Measurements from ENCODE around the gene ETV7. TPM values are rescaled to one million over a fixed set of nuclear protein-coding genes. Genes with fewer than 3 reads are reported as not detected.

Gene ETV7
- total RNA-seq, 1 donor from 2014 or later, result not detected

GRCh38 chr6:36329798-36330291 is 57.6 kb downstream of the ETV7 start:
- TF ChIP-seq, protein P1, sequence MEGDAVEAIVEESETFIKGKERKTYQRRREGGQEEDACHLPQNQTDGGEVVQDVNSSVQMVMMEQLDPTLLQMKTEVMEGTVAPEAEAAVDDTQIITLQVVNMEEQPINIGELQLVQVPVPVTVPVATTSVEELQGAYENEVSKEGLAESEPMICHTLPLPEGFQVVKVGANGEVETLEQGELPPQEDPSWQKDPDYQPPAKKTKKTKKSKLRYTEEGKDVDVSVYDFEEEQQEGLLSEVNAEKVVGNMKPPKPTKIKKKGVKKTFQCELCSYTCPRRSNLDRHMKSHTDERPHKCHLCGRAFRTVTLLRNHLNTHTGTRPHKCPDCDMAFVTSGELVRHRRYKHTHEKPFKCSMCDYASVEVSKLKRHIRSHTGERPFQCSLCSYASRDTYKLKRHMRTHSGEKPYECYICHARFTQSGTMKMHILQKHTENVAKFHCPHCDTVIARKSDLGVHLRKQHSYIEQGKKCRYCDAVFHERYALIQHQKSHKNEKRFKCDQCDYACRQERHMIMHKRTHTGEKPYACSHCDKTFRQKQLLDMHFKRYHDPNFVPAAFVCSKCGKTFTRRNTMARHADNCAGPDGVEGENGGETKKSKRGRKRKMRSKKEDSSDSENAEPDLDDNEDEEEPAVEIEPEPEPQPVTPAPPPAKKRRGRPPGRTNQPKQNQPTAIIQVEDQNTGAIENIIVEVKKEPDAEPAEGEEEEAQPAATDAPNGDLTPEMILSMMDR (IDR thresholded peaks at IDR 0.05; ENCODE audit: partially characterized antibody, unreplicated experiment), result no peak
- Mint-ChIP-seq H3K4me1 (ENCODE audit: low read depth, unreplicated experiment) (peaks cover 54% of the 10 kb centered on the region), H3K27me3 (ENCODE audit: unreplicated experiment) (peaks cover 11% of the 10 kb centered on the region), H3K9me3 (ENCODE audit: unreplicated experiment) (peaks cover 3% of the 10 kb centered on the region), H3K27ac (ENCODE audit: unreplicated experiment) (no peak overlapping the region), H3K4me3 (ENCODE audit: unreplicated experiment) (no peak overlapping the region), H3K36me3 (ENCODE audit: unreplicated experiment) (no peaks in the 10 kb centered on the region)
- peak; percentile 41 for DNase-seq

- TF ChIP-seq, protein P1 (IDR thresholded peaks at IDR 0.05; ENCODE audit: partially characterized antibody, unreplicated experiment), result no peak
- peaks cover 3% of the 10 kb centered on the region for H3K9me3 Mint-ChIP-seq (ENCODE audit: unreplicated experiment)
- H3K27ac Mint-ChIP-seq (ENCODE audit: unreplicated experiment), result no peak overlapping the region
- peaks cover 8% of the 10 kb centered on the region for H3K27me3 Mint-ChIP-seq (ENCODE audit: unreplicated experiment)
- peaks cover 41% of the 10 kb centered on the region for H3K4me1 Mint-ChIP-seq (ENCODE audit: low read depth, unreplicated experiment)
- H3K36me3 Mint-ChIP-seq (ENCODE audit: unreplicated experiment), result no peaks in the 10 kb centered on the region
- no peak overlapping the region for H3K4me3 Mint-ChIP-seq (ENCODE audit: unreplicated experiment)
- no peak for DNase-seq
Observed at GRCh38 chr6:36328600-36328999, 58.9 kb downstream of the ETV7 start.

- TF ChIP-seq, protein P1 (IDR thresholded peaks at IDR 0.05; ENCODE audit: partially characterized antibody, unreplicated experiment), result no peak
- H3K36me3 Mint-ChIP-seq (ENCODE audit: unreplicated experiment), result no peaks in the 10 kb centered on the region
- no peak for DNase-seq
- no peak overlapping the region for H3K27ac Mint-ChIP-seq (ENCODE audit: unreplicated experiment)
- H3K27me3 Mint-ChIP-seq (ENCODE audit: unreplicated experiment), result peaks cover 6% of the 10 kb centered on the region
- H3K4me1 Mint-ChIP-seq (ENCODE audit: low read depth, unreplicated experiment), result peaks cover 37% of the 10 kb centered on the region
- H3K4me3 Mint-ChIP-seq (ENCODE audit: unreplicated experiment), result no peak overlapping the region
- H3K9me3 Mint-ChIP-seq (ENCODE audit: unreplicated experiment), result peaks cover 6% of the 10 kb centered on the region
Observed at GRCh38 chr6:36327919-36328236, 59.6 kb downstream of the ETV7 start.

GRCh38 chr6:36327226-36327918 is 60.1 kb downstream of the ETV7 start:
- peak overlapping the region; percentile 89 for H3K27ac Mint-ChIP-seq (ENCODE audit: unreplicated experiment)
- H3K4me3 Mint-ChIP-seq (ENCODE audit: unreplicated experiment), result peak overlapping the region; percentile 80
- no peaks in the 10 kb centered on the region for H3K36me3 Mint-ChIP-seq (ENCODE audit: unreplicated experiment)
- H3K9me3 Mint-ChIP-seq (ENCODE audit: unreplicated experiment), result peaks cover 6% of the 10 kb centered on the region
- H3K27me3 Mint-ChIP-seq (ENCODE audit: unreplicated experiment), result peaks cover 5% of the 10 kb centered on the region
- DNase-seq, result no peak
- H3K4me1 Mint-ChIP-seq (ENCODE audit: low read depth, unreplicated experiment), result peaks cover 38% of the 10 kb centered on the region
- TF ChIP-seq, protein P1 (IDR thresholded peaks at IDR 0.05; ENCODE audit: partially characterized antibody, unreplicated experiment), result no peak

- Mint-ChIP-seq H3K4me3 (ENCODE audit: unreplicated experiment) (peak overlapping the region; percentile 80), H3K4me1 (ENCODE audit: low read depth, unreplicated experiment) (peaks cover 33% of the 10 kb centered on the region), H3K36me3 (ENCODE audit: unreplicated experiment) (no peaks in the 10 kb centered on the region), H3K27me3 (ENCODE audit: unreplicated experiment) (peaks cover 4% of the 10 kb centered on the region), H3K27ac (ENCODE audit: unreplicated experiment) (peak overlapping the region; percentile 89), H3K9me3 (ENCODE audit: unreplicated experiment) (peaks cover 3% of the 10 kb centered on the region)
- TF ChIP-seq, protein P1 (IDR thresholded peaks at IDR 0.05; ENCODE audit: partially characterized antibody, unreplicated experiment), result no peak
- DNase-seq, result peak; percentile 77
Observed at GRCh38 chr6:36326356-36326995, 61.0 kb downstream of the ETV7 start.

All from glutamatergic neuron (in vitro differentiated cells).